GM19328 (cell line): ENCODE results near the gene LHPP.
"Not testable (repeated sequence)": the region's sequence is repeated elsewhere in the genome, so short reads cannot be mapped to it uniquely, and the experiment has no call there.

ENCODE experiments used
- ATAC-seq: cut with Tn5 transposase; IDR thresholded peaks from one replicate; pipeline ENCODE4 v1.9.1; 2021; ENCODE audit warnings: mild to moderate bottlenecking, moderate library complexity; ENCODE audit not compliant: unreplicated experiment

LHPP gene

GRCh38 chr10:124534826-124535601 is 73.4 kb downstream of the LHPP start:
- ATAC-seq, result no peak

- no peak for ATAC-seq
Observed at GRCh38 chr10:124535731-124536495, 74.3 kb downstream of the LHPP start.

- ATAC-seq, result no peak
Observed at GRCh38 chr10:124536496-124537050, 75.0 kb downstream of the LHPP start.

GRCh38 chr10:124537166-124537725 is 75.6 kb downstream of the LHPP start:
- no peak for ATAC-seq

- ATAC-seq, result no peak
Observed at GRCh38 chr10:124537891-124538290, 76.3 kb downstream of the LHPP start.

- no peak for ATAC-seq
Observed at GRCh38 chr10:124538706-124539105, 77.1 kb downstream of the LHPP start.

GRCh38 chr10:124539935-124540641 is 78.5 kb downstream of the LHPP start:
- ATAC-seq, result no peak

- ATAC-seq, result no peak
Observed at GRCh38 chr10:124541076-124541903, 79.7 kb downstream of the LHPP start.

- no peak for ATAC-seq
Observed at GRCh38 chr10:124542336-124542735, 80.7 kb downstream of the LHPP start.

- no peak for ATAC-seq
Observed at GRCh38 chr10:124543146-124543545, 81.5 kb downstream of the LHPP start.

- no peak for ATAC-seq
Observed at GRCh38 chr10:124543971-124544370, 82.3 kb downstream of the LHPP start.

GRCh38 chr10:124544711-124545110 is 83.1 kb downstream of the LHPP start:
- no peak for ATAC-seq

- ATAC-seq, result no peak
Observed at GRCh38 chr10:124545351-124546054, 83.9 kb downstream of the LHPP start.

GRCh38 chr10:124546055-124546369 is 84.4 kb downstream of the LHPP start:
- ATAC-seq, result no peak

GRCh38 chr10:124546957-124547646 is 85.5 kb downstream of the LHPP start:
- ATAC-seq, result no peak

- no peak for ATAC-seq
Observed at GRCh38 chr10:124547647-124548168, 86.1 kb downstream of the LHPP start.

- not testable (repeated sequence) for ATAC-seq
Observed at GRCh38 chr10:124549171-124549570, 87.5 kb downstream of the LHPP start.

GRCh38 chr10:124550293-124551034 is 88.8 kb downstream of the LHPP start:
- peak; percentile 54 for ATAC-seq
